Vagina (tissue), 2 donors: Measurements from ENCODE around the gene ACTA2. TPM values are rescaled to one million over a fixed set of nuclear protein-coding genes. Genes with fewer than 3 reads are reported as not detected.
"Not testable (repeated sequence)": the region's sequence is repeated elsewhere in the genome, so short reads cannot be mapped to it uniquely, and the experiment has no call there.

ENCODE experiments used
- DNase-seq, 2 donors: peaks; one replicate each; pipeline ENCODE4 v3.0.0-alpha.2; 2017; ENCODE audit errors: extremely low spot score in 2 of 2
- H3K27ac ChIP-seq: fragments of 200-600 bp; sonication (generic); one replicate; pipeline ENCODE4 v1.5.1; 2019
- H3K27me3 ChIP-seq: fragments of 200-600 bp; sonication (generic); one replicate; pipeline ENCODE4 v1.5.1; 2019
- H3K36me3 ChIP-seq, 2 donors: fragments of 200-600 bp; sonication (generic); one replicate each; pipeline ENCODE4 v1.5.1; 2017 to 2019
- H3K4me1 ChIP-seq: fragments of 200-600 bp; sonication (generic); one replicate; pipeline ENCODE4 v1.5.1; 2019
- H3K4me3 ChIP-seq, 2 donors: fragments of 200-600 bp; sonication (generic); 1 replicate in 1 of 2; 2 replicates in 1 of 2; pipeline ENCODE4 v1.5.1; 2016 to 2019
- H3K9me3 ChIP-seq: fragments of 200-600 bp; sonication (generic); one replicate; pipeline ENCODE4 v1.5.1; 2019
- POLR2A ChIP-seq, 2 donors: fragments of 450-650 bp; IDR thresholded peaks; one replicate each; pipeline ENCODE4 v1.6.1; 2017; ENCODE audit warnings: antibody characterized with exemption in 2 of 2, mild to moderate bottlenecking in 2 of 2, moderate library complexity in 2 of 2
- POLR2AphosphoS5 ChIP-seq, 2 donors: sonication (generic); formaldehyde crosslinking; IDR thresholded peaks; one replicate each; pipeline ENCODE4 v1.9.0; 2017; ENCODE audit warnings: antibody characterized with exemption in 2 of 2, mild to moderate bottlenecking in 2 of 2, low read depth in 1 of 2; ENCODE audit not compliant: insufficient read depth in 1 of 2
- intact Hi-C: fragments of 100-400 bp; cut with DNase I; formaldehyde crosslinking; loops from one replicate; pipeline ENCODE4 v1.15.1; 2023
- total RNA-seq: library from RNA; depleted of rRNA; stranded (reverse); fragments of >200 nt; gene quantifications from one replicate; pipeline ENCODE4 v1.2.3, GENCODE V29; 2016
- TF ChIP-seq, protein P1 (sequence below), 3 experiments: fragments of 450-650 bp in 2 of 3; fragments of 200-600 bp in 1 of 3; sonication (generic) in 1 of 3; IDR thresholded peaks; one replicate each; pipeline ENCODE4 v1.5.1; 2017 to 2019; ENCODE audit warnings: antibody characterized with exemption in 3 of 3, mild to moderate bottlenecking in 2 of 3, moderate library complexity in 2 of 3

Gene ACTA2
- total RNA-seq, 1 donor from 2014 or later = 1,162 TPM

GRCh38 chr10:88932539-88933256 lies 19.9 kb downstream of the ACTA2 start:
- Histone ChIP-seq H3K27ac (peak overlapping the region; percentile 61), H3K4me3 (no peak overlapping the region), H3K27me3 (no peaks in the 10 kb centered on the region), H3K9me3 (no peaks in the 10 kb centered on the region), H3K36me3 (no peaks in the 10 kb centered on the region), H3K4me1 (peaks cover 26% of the 10 kb centered on the region)
- DNase-seq = no peak
- intact Hi-C loops = loop anchor here (5.0 kb wide), 1 partner anchor 275 kb away; the partner anchor contains the start of gene CH25H
- TF ChIP-seq POLR2A (IDR thresholded peaks at IDR 0.05) (no peak), POLR2AphosphoS5 (IDR thresholded peaks at IDR 0.05; ENCODE audit: insufficient read depth in 1 of 2, low read depth in 1 of 2) (peak in 1 of 2 donors; percentile 87)
- TF ChIP-seq, protein P1, sequence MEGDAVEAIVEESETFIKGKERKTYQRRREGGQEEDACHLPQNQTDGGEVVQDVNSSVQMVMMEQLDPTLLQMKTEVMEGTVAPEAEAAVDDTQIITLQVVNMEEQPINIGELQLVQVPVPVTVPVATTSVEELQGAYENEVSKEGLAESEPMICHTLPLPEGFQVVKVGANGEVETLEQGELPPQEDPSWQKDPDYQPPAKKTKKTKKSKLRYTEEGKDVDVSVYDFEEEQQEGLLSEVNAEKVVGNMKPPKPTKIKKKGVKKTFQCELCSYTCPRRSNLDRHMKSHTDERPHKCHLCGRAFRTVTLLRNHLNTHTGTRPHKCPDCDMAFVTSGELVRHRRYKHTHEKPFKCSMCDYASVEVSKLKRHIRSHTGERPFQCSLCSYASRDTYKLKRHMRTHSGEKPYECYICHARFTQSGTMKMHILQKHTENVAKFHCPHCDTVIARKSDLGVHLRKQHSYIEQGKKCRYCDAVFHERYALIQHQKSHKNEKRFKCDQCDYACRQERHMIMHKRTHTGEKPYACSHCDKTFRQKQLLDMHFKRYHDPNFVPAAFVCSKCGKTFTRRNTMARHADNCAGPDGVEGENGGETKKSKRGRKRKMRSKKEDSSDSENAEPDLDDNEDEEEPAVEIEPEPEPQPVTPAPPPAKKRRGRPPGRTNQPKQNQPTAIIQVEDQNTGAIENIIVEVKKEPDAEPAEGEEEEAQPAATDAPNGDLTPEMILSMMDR (IDR thresholded peaks at IDR 0.05) = peak; percentile 86 to 99 (median 97)

GRCh38 chr10:88932029-88932428 lies 20.5 kb downstream of the ACTA2 start:
- not testable (repeated sequence) for H3K36me3 ChIP-seq, H3K9me3 ChIP-seq, H3K4me3 ChIP-seq, DNase-seq, H3K27me3 ChIP-seq
- intact Hi-C loops = loop anchor here (5.0 kb wide), 1 partner anchor 275 kb away; the partner anchor contains the start of gene CH25H
- H3K27ac ChIP-seq = peak overlapping the region; percentile 61
- H3K4me1 ChIP-seq = peaks cover 32% of the 10 kb centered on the region

DNA sequence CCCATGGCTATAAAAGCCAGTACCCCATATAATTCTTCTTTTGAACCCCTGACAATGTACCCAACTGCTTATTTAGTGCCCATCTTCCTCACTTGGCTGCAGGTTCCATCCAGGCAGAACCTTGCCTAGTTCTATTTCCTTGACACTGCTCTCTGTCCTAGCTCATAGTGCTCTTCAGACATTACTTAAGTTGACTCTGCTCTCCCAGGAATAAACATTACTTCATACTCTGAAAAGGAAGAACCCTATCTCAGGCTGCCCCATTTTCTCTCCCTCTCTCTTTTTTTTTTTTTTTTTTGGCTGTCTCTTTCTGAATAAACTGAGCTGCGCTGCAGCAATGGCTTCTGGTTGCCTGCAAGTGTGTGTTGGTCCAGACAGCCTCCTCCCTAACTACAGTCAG lies 21.0 kb downstream of the ACTA2 start:
- Histone ChIP-seq H3K27ac (peak overlapping the region; percentile 61), H3K4me1 (peaks cover 34% of the 10 kb centered on the region), H3K4me3 (no peak overlapping the region), H3K36me3 (no peaks in the 10 kb centered on the region), H3K27me3 (no peaks in the 10 kb centered on the region), H3K9me3 (no peaks in the 10 kb centered on the region)
- no peak for DNase-seq
- TF ChIP-seq POLR2A (IDR thresholded peaks at IDR 0.05) (no peak), POLR2AphosphoS5 (IDR thresholded peaks at IDR 0.05; ENCODE audit: insufficient read depth in 1 of 2, low read depth in 1 of 2) (no peak)
- TF ChIP-seq, protein P1 (IDR thresholded peaks at IDR 0.05) = no peak
- intact Hi-C loops = loop anchor here (5.0 kb wide), 1 partner anchor 276 kb away; the partner anchor contains the start of gene CH25H

GRCh38 chr10:88928254-88928653 lies 24.3 kb downstream of the ACTA2 start:
- no peaks in the 10 kb centered on the region for H3K27me3 ChIP-seq
- TF ChIP-seq POLR2AphosphoS5 (IDR thresholded peaks at IDR 0.05; ENCODE audit: insufficient read depth in 1 of 2, low read depth in 1 of 2) = no peak
- TF ChIP-seq, protein P1 (IDR thresholded peaks at IDR 0.05) = no peak
- H3K4me3 ChIP-seq = no peak overlapping the region
- no peak for DNase-seq
- H3K36me3 ChIP-seq = no peaks in the 10 kb centered on the region
- H3K9me3 ChIP-seq = no peaks in the 10 kb centered on the region
- intact Hi-C loops = no loop called here
- peak overlapping the region; percentile 12 for H3K27ac ChIP-seq
- H3K4me1 ChIP-seq = peaks cover 32% of the 10 kb centered on the region

DNA sequence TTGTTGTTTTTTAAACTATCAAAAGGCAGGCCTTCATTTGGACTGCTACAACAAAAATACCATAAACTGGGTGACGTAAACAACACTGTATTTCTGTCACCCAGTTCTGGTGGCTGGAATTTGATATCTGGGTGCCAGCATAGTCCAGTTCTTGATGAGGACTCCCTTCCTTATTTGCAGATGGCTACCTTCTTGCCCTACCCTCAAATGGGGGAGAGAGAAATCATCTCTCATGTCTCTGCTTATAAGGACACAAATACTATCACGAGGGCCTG lies 25.2 kb downstream of the ACTA2 start:
- no peak for TF ChIP-seq POLR2AphosphoS5 (IDR thresholded peaks at IDR 0.05; ENCODE audit: insufficient read depth in 1 of 2, low read depth in 1 of 2)
- TF ChIP-seq POLR2A (IDR thresholded peaks at IDR 0.05) = no peak
- TF ChIP-seq, protein P1 (IDR thresholded peaks at IDR 0.05) = no peak
- H3K9me3 ChIP-seq = no peaks in the 10 kb centered on the region
- no peaks in the 10 kb centered on the region for H3K27me3 ChIP-seq
- H3K36me3 ChIP-seq = no peaks in the 10 kb centered on the region
- intact Hi-C loops = no loop called here
- no peak for DNase-seq
- H3K4me1 ChIP-seq = peaks cover 25% of the 10 kb centered on the region
- H3K27ac ChIP-seq = peak overlapping the region; percentile 49
- H3K4me3 ChIP-seq = no peak overlapping the region
